ENCODE results near the gene BPIFB1. TPM values are rescaled to one million over a fixed set of nuclear protein-coding genes. Genes with fewer than 3 reads are reported as not detected.

BPIFB1 gene
- total and polyA plus RNA-seq, 9 of the 15 experiments (the other 6 are each of a cell fraction or from before 2014, with no cell fraction given): not detected

DNA sequence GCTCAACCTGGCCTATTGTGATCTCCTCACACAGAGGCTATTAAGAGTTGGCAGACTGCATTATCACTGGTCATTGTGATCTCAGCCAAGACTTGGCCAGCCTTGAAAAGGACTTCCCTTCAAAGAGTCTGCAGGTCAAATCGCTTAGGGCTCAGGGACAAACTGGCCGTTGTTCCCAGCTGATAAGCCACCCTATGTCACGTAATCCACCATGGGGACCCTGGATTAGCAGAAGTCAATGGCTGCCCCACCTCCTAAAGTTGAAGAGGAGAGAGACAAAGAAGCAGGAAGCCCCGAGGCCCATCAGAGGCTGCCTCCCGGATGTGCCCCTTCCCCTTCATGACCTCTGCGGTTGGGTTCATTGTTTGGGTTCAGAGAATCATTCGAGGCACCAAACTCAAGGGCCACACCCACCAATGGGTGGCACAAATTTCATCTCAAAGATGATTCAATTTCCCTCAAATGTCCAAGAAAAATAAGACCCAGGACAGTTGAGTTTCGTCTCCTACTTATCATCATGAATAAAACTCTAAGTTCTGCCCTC, 56.6 kb downstream of the BPIFB1 start (continued):
- TF ChIP-seq, protein P1, sequence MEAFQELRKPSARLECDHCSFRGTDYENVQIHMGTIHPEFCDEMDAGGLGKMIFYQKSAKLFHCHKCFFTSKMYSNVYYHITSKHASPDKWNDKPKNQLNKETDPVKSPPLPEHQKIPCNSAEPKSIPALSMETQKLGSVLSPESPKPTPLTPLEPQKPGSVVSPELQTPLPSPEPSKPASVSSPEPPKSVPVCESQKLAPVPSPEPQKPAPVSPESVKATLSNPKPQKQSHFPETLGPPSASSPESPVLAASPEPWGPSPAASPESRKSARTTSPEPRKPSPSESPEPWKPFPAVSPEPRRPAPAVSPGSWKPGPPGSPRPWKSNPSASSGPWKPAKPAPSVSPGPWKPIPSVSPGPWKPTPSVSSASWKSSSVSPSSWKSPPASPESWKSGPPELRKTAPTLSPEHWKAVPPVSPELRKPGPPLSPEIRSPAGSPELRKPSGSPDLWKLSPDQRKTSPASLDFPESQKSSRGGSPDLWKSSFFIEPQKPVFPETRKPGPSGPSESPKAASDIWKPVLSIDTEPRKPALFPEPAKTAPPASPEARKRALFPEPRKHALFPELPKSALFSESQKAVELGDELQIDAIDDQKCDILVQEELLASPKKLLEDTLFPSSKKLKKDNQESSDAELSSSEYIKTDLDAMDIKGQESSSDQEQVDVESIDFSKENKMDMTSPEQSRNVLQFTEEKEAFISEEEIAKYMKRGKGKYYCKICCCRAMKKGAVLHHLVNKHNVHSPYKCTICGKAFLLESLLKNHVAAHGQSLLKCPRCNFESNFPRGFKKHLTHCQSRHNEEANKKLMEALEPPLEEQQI (IDR thresholded peaks at IDR 0.05): 0 out of 2 replicates have a peak, but pooled peaks have one; percentile 56
- TF ChIP-seq BHLHE40 (IDR thresholded peaks at IDR 0.05; ENCODE audit: low read length): peak; percentile 40; the same call in 1 of the 2 replicates
- TF ChIP-seq DMBX1 (CRISPR knock-in tag; IDR thresholded peaks at IDR 0.05; ENCODE audit: borderline replicate concordance): peak; percentile 65; the same call in 1 of the 2 replicates
- TF ChIP-seq NFIC (IDR thresholded peaks at IDR 0.05): peak; percentile 83
- TF ChIP-seq NR2F6 (CRISPR knock-in tag; IDR thresholded peaks at IDR 0.05): 0 out of 2 replicates have a peak, but pooled peaks have one; percentile 40
- TF ChIP-seq MTA2 (IDR thresholded peaks at IDR 0.05; ENCODE audit: low read depth): peak; percentile 71
- TF ChIP-seq CREB1 (IDR thresholded peaks at IDR 0.05): peak; percentile 43; the same call in 1 of the 2 replicates
- TF ChIP-seq CREB1 (CRISPR knock-in tag; IDR thresholded peaks at IDR 0.05): no peak; the same call in 1 of the 2 replicates
- TF ChIP-seq, protein P2, sequence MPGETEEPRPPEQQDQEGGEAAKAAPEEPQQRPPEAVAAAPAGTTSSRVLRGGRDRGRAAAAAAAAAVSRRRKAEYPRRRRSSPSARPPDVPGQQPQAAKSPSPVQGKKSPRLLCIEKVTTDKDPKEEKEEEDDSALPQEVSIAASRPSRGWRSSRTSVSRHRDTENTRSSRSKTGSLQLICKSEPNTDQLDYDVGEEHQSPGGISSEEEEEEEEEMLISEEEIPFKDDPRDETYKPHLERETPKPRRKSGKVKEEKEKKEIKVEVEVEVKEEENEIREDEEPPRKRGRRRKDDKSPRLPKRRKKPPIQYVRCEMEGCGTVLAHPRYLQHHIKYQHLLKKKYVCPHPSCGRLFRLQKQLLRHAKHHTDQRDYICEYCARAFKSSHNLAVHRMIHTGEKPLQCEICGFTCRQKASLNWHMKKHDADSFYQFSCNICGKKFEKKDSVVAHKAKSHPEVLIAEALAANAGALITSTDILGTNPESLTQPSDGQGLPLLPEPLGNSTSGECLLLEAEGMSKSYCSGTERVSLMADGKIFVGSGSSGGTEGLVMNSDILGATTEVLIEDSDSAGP (CRISPR knock-in tag; IDR thresholded peaks at IDR 0.05): no peak
- TF ChIP-seq, protein P3, sequence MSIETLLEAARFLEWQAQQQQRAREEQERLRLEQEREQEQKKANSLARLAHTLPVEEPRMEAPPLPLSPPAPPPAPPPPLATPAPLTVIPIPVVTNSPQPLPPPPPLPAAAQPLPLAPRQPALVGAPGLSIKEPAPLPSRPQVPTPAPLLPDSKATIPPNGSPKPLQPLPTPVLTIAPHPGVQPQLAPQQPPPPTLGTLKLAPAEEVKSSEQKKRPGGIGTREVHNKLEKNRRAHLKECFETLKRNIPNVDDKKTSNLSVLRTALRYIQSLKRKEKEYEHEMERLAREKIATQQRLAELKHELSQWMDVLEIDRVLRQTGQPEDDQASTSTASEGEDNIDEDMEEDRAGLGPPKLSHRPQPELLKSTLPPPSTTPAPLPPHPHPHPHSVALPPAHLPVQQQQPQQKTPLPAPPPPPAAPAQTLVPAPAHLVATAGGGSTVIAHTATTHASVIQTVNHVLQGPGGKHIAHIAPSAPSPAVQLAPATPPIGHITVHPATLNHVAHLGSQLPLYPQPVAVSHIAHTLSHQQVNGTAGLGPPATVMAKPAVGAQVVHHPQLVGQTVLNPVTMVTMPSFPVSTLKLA (conservative IDR thresholded peaks at IDR 0.05): peak; percentile 23 to 40; a peak in 1 of 4 replicates
- TF ChIP-seq ZBTB7A (IDR thresholded peaks at IDR 0.05; ENCODE audit: borderline replicate concordance, control insufficient read depth, low read depth, low read length): peak; percentile 91
- TF ChIP-seq, protein P4, sequence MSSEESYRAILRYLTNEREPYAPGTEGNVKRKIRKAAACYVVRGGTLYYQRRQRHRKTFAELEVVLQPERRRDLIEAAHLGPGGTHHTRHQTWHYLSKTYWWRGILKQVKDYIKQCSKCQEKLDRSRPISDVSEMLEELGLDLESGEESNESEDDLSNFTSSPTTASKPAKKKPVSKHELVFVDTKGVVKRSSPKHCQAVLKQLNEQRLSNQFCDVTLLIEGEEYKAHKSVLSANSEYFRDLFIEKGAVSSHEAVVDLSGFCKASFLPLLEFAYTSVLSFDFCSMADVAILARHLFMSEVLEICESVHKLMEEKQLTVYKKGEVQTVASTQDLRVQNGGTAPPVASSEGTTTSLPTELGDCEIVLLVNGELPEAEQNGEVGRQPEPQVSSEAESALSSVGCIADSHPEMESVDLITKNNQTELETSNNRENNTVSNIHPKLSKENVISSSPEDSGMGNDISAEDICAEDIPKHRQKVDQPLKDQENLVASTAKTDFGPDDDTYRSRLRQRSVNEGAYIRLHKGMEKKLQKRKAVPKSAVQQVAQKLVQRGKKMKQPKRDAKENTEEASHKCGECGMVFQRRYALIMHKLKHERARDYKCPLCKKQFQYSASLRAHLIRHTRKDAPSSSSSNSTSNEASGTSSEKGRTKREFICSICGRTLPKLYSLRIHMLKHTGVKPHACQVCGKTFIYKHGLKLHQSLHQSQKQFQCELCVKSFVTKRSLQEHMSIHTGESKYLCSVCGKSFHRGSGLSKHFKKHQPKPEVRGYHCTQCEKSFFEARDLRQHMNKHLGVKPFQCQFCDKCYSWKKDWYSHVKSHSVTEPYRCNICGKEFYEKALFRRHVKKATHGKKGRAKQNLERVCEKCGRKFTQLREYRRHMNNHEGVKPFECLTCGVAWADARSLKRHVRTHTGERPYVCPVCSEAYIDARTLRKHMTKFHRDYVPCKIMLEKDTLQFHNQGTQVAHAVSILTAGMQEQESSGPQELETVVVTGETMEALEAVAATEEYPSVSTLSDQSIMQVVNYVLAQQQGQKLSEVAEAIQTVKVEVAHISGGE (CRISPR knock-in tag; IDR thresholded peaks at IDR 0.05): peak in 1 of 3 experiments; percentile 67; a peak in 1 of 6 replicates
- TF ChIP-seq TEAD4 (IDR thresholded peaks at IDR 0.05; ENCODE audit: low read length): peak; percentile 89
- no peak for TF ChIP-seq TEAD4 (CRISPR knock-in tag; IDR thresholded peaks at IDR 0.05; ENCODE audit: borderline replicate concordance)
- TF ChIP-seq ATF7 (IDR thresholded peaks at IDR 0.05): peak; percentile 83
- no peak for TF ChIP-seq CBX1 (IDR thresholded peaks at IDR 0.05; ENCODE audit: low read depth)
- TF ChIP-seq, protein P5, sequence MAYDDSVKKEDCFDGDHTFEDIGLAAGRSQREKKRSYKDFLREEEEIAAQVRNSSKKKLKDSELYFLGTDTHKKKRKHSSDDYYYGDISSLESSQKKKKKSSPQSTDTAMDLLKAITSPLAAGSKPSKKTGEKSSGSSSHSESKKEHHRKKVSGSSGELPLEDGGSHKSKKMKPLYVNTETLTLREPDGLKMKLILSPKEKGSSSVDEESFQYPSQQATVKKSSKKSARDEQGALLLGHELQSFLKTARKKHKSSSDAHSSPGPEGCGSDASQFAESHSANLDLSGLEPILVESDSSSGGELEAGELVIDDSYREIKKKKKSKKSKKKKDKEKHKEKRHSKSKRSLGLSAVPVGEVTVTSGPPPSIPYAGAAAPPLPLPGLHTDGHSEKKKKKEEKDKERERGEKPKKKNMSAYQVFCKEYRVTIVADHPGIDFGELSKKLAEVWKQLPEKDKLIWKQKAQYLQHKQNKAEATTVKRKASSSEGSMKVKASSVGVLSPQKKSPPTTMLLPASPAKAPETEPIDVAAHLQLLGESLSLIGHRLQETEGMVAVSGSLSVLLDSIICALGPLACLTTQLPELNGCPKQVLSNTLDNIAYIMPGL (CRISPR knock-in tag; IDR thresholded peaks at IDR 0.05): no peak

Data from K562 (cell line).